HepG2 (cell line): ENCODE data around the gene TECTA. TPM values are rescaled to one million over a fixed set of nuclear protein-coding genes. Genes with fewer than 3 reads are reported as not detected.

ENCODE experiments used
- ATAC-seq: fragments of 200-7000 bp; cut with Tn5 transposase; 3 replicates; pipeline ENCODE4 v1.9.1; 2020; ENCODE audit warnings: mild to moderate bottlenecking, moderate library complexity
- BruUV-seq: library from RNA; stranded (reverse); fragments of 400-500 nt; replicated peaks from 2 replicates; lab custom pipeline; 2021; lab: Mats Ljungman, UMichigan
- CTCF ChIA-PET: fragments of 300-600 bp; formaldehyde crosslinking; extraction: SDS; loops from one replicate; lab custom pipeline; 2021; ENCODE audit warnings: low total read pairs, inconsistent platforms, low intra/inter-chr PET ratio; lab: Yijun Ruan, JAX
- POLR2A ChIA-PET: fragments of 350-600 bp; sonication (Branson Sonifier 250); formaldehyde crosslinking; loops from one replicate; lab custom pipeline; 2020; ENCODE audit warnings: antibody characterized with exemption, inconsistent platforms; lab: Yijun Ruan, JAX
- DNase-seq: peaks from one replicate; pipeline ENCODE4 v3.0.0-alpha.2; 2015; ENCODE audit warnings: low spot score
- FAIRE-seq: peaks from 3 replicates; lab custom pipeline; 2011; peaks lifted over from hg19 to GRCh38; lab: Jason Lieb, UNC
- H2AFZ ChIP-seq: one replicate; pipeline ENCODE4 v1.6.1; 2011; ENCODE audit warnings: low read length, inconsistent platforms
- H3K27ac ChIP-seq: fragments of 300-600 bp; 3 replicates; pipeline ENCODE4 v1.8.0; 2011; ENCODE audit warnings: mixed run types, mild to moderate bottlenecking, mixed read lengths, low read length, inconsistent platforms; ENCODE audit not compliant: insufficient read depth; ENCODE audit errors: extremely low read length
- H3K27me3 ChIP-seq, 2 experiments: fragments of 200-600 bp in 1 of 2; 2 replicates in 1 of 2; 3 replicates in 1 of 2; pipeline versions ENCODE4 v1.6.0 to v1.8.0; 2011; ENCODE audit warnings: low read length in 2 of 2, mild to moderate bottlenecking in 2 of 2, moderate library complexity in 2 of 2, inconsistent platforms in 1 of 2; ENCODE audit not compliant: insufficient read depth in 2 of 2, control insufficient read depth in 1 of 2
- H3K36me3 ChIP-seq, 2 experiments: fragments of 200-600 bp in 1 of 2; replicated peaks in 1 of 2; 2 replicates in 1 of 2; 3 replicates in 1 of 2; pipeline versions ENCODE4 v1.5.1 to v1.8.0; 2011; ENCODE audit warnings: low read length in 2 of 2, inconsistent platforms in 1 of 2; ENCODE audit not compliant: insufficient read depth in 2 of 2, control insufficient read depth in 1 of 2
- H3K4me1 ChIP-seq: 2 replicates; pipeline ENCODE4 v1.5.1; 2012; ENCODE audit warnings: low read length, inconsistent platforms; ENCODE audit not compliant: insufficient read depth
- H3K4me2 ChIP-seq: 2 replicates; pipeline ENCODE4 v1.6.0; 2011; ENCODE audit warnings: low read depth, low read length, inconsistent platforms
- H3K4me3 ChIP-seq, 3 experiments: fragments of 200-600 bp in 1 of 3; sonication (generic), shearing (Covaris generic) in 1 of 3; replicated peaks in 1 of 3; 2 replicates each; pipeline ENCODE4 v1.5.1; 2011 to 2016; ENCODE audit warnings: low read length in 3 of 3, inconsistent platforms in 2 of 3, low read depth in 2 of 3, mild to moderate bottlenecking in 2 of 3, control low read depth in 1 of 3, mixed read lengths in 1 of 3; ENCODE audit not compliant: insufficient read depth in 1 of 3
- H3K79me2 ChIP-seq: one replicate; pipeline ENCODE4 v1.6.1; 2011; ENCODE audit warnings: low read length, inconsistent platforms; ENCODE audit not compliant: insufficient read depth
- H3K9ac ChIP-seq: 2 replicates; pipeline ENCODE4 v1.6.0; 2011; ENCODE audit warnings: mild to moderate bottlenecking, low read depth, low read length, inconsistent platforms; ENCODE audit not compliant: insufficient read depth
- H3K9me3 ChIP-seq: 2 replicates; pipeline ENCODE4 v1.5.1; 2012; ENCODE audit warnings: mild to moderate bottlenecking, low read length
- H4K20me1 ChIP-seq: 2 replicates; pipeline ENCODE4 v1.6.0; 2011; ENCODE audit warnings: inconsistent platforms, mild to moderate bottlenecking, low read length, moderate library complexity; ENCODE audit not compliant: insufficient read depth
- CAMTA2 ChIP-seq: sonication (generic); formaldehyde crosslinking; IDR thresholded peaks from 2 replicates; pipeline ENCODE4 v1.4.0; 2020; ENCODE audit warnings: mild to moderate bottlenecking, missing genetic modification reagents, borderline replicate concordance
- NR2F1 ChIP-seq, 2 experiments: fragments of 450-650 bp in 1 of 2; formaldehyde crosslinking in 1 of 2; IDR thresholded peaks; 2 replicates each; pipeline versions ENCODE4 v1.5.0 to v1.6.1; 2016 to 2020; ENCODE audit warnings: mild to moderate bottlenecking in 1 of 2, missing compliant biosample characterization in 1 of 2, missing genetic modification reagents in 1 of 2, moderate library complexity in 1 of 2
- SMYD3 ChIP-seq: sonication (generic); formaldehyde crosslinking; IDR thresholded peaks from 2 replicates; pipeline ENCODE4 v1.8.1; 2023; ENCODE audit warnings: mild to moderate bottlenecking, missing genetic modification reagents
- SRSF1 ChIP-seq: fragments of 200-400 bp; formaldehyde crosslinking; optimal IDR thresholded peaks from 2 replicates; pipeline ENCODE3; 2017; ENCODE audit warnings: mild to moderate bottlenecking, low read depth, low read length, moderate library complexity
- ZNF101 ChIP-seq: sonication (generic); formaldehyde crosslinking; IDR thresholded peaks from 2 replicates; pipeline ENCODE4 v1.4.0; 2020; ENCODE audit warnings: mild to moderate bottlenecking, low read depth, missing genetic modification reagents, borderline replicate concordance
- in situ Hi-C: cut with HindIII; loops from 2 replicates; pipeline ENCODE4 v1.10.0; 2017; ENCODE audit warnings: low pct_unique_long_range_greater_than_20kb; ENCODE audit not compliant: extremely low pct_ligation_motif_present
- intact Hi-C: fragments of 100-400 bp; cut with micrococcal nuclease; formaldehyde crosslinking; loops from one replicate; pipeline ENCODE4 v1.10.0; 2022; ENCODE audit not compliant: unreplicated experiment
- polyA plus RNA-seq, 8 experiments: library from polyadenylated mRNA; depleted of rRNA in 3 of 8; stranded (reverse) in 7 of 8; unstranded in 1 of 8; fragments of >200 nt; fragmentation: Illumina TruSeq in 4 of 8; extraction: Trizol in 4 of 8; gene quantifications; 2 replicates each; pipeline versions ENCODE4 v1.2.1 to v1.2.3, GENCODE V29; 2011 to 2016; ENCODE audit warnings: low read depth in 4 of 8, missing spikeins in 1 of 8, mixed read lengths in 1 of 8; ENCODE audit not compliant: insufficient read depth in 1 of 8
- total RNA-seq, 5 experiments: library from RNA; depleted of rRNA; stranded (reverse); fragments of >200 nt; fragmentation: Illumina TruSeq; extraction: Trizol; gene quantifications; 2 replicates each; pipeline ENCODE4 v1.2.3, GENCODE V29; 2016; ENCODE audit warnings: low read depth in 1 of 5
- TF ChIP-seq, protein P1 (sequence below): conservative IDR thresholded peaks from 2 replicates; pipeline ENCODE4 v1.6.1; 2018; ENCODE audit warnings: missing genetic modification reagents
- TF ChIP-seq, protein P2 (sequence below): sonication (generic); formaldehyde crosslinking; IDR thresholded peaks from 2 replicates; pipeline ENCODE4 v1.4.0; 2020; ENCODE audit warnings: missing genetic modification reagents, borderline replicate concordance
- TF ChIP-seq, protein P3 (sequence below): sonication (generic); formaldehyde crosslinking; IDR thresholded peaks from 2 replicates; pipeline ENCODE4 v1.9.0; 2021; ENCODE audit warnings: missing genetic modification reagents, borderline replicate concordance

Gene TECTA
- total and polyA plus RNA-seq, 2 of the 13 experiments (the other 11 are each of a cell fraction or from before 2014, with no cell fraction given) = 0.04 to 0.17 TPM

DNA sequence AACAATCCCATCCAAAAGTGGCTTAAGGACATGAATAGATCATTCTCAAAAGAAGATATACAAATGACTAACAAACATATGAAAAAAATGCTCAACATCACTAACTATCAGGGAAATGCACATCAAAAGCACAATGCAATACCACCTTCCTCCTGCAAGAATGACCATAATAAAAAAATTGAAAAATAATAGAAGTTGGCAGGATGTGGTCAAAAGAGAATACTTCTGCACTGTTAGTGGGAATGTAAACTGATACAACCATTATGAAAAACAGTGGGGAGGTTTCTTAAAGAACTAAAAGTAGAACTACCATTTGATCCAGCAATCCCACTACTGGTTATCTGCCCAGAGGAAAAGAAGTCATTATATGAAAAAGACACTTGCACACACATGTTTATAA lies 113.8 kb downstream of the TECTA start:
- no peak overlapping the region for H3K4me2 ChIP-seq
- no peaks in the 10 kb centered on the region for H3K36me3 ChIP-seq
- intact Hi-C loops = no loop called here
- in situ Hi-C loops = no loop called here
- POLR2A ChIA-PET = no interaction called here
- H3K4me3 ChIP-seq = no peak overlapping the region
- no peak for FAIRE-seq
- H3K27ac ChIP-seq = no peak overlapping the region
- no peak for DNase-seq
- H2AFZ ChIP-seq = no peak overlapping the region
- no peaks in the 10 kb centered on the region for H3K79me2 ChIP-seq
- TF ChIP-seq NR2F1 (CRISPR knock-in tag; IDR thresholded peaks at IDR 0.05) (no peak), ZNF101 (CRISPR knock-in tag) (no peak), SRSF1 (no peak), CAMTA2 (CRISPR knock-in tag) (no peak), SMYD3 (CRISPR knock-in tag) (no peak)
- TF ChIP-seq, protein P1, sequence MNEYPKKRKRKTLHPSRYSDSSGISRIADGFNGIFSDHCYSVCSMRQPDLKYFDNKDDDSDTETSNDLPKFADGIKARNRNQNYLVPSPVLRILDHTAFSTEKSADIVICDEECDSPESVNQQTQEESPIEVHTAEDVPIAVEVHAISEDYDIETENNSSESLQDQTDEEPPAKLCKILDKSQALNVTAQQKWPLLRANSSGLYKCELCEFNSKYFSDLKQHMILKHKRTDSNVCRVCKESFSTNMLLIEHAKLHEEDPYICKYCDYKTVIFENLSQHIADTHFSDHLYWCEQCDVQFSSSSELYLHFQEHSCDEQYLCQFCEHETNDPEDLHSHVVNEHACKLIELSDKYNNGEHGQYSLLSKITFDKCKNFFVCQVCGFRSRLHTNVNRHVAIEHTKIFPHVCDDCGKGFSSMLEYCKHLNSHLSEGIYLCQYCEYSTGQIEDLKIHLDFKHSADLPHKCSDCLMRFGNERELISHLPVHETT = no peak
- TF ChIP-seq, protein P2, sequence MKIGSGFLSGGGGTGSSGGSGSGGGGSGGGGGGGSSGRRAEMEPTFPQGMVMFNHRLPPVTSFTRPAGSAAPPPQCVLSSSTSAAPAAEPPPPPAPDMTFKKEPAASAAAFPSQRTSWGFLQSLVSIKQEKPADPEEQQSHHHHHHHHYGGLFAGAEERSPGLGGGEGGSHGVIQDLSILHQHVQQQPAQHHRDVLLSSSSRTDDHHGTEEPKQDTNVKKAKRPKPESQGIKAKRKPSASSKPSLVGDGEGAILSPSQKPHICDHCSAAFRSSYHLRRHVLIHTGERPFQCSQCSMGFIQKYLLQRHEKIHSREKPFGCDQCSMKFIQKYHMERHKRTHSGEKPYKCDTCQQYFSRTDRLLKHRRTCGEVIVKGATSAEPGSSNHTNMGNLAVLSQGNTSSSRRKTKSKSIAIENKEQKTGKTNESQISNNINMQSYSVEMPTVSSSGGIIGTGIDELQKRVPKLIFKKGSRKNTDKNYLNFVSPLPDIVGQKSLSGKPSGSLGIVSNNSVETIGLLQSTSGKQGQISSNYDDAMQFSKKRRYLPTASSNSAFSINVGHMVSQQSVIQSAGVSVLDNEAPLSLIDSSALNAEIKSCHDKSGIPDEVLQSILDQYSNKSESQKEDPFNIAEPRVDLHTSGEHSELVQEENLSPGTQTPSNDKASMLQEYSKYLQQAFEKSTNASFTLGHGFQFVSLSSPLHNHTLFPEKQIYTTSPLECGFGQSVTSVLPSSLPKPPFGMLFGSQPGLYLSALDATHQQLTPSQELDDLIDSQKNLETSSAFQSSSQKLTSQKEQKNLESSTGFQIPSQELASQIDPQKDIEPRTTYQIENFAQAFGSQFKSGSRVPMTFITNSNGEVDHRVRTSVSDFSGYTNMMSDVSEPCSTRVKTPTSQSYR (CRISPR knock-in tag) = no peak
- TF ChIP-seq, protein P3, sequence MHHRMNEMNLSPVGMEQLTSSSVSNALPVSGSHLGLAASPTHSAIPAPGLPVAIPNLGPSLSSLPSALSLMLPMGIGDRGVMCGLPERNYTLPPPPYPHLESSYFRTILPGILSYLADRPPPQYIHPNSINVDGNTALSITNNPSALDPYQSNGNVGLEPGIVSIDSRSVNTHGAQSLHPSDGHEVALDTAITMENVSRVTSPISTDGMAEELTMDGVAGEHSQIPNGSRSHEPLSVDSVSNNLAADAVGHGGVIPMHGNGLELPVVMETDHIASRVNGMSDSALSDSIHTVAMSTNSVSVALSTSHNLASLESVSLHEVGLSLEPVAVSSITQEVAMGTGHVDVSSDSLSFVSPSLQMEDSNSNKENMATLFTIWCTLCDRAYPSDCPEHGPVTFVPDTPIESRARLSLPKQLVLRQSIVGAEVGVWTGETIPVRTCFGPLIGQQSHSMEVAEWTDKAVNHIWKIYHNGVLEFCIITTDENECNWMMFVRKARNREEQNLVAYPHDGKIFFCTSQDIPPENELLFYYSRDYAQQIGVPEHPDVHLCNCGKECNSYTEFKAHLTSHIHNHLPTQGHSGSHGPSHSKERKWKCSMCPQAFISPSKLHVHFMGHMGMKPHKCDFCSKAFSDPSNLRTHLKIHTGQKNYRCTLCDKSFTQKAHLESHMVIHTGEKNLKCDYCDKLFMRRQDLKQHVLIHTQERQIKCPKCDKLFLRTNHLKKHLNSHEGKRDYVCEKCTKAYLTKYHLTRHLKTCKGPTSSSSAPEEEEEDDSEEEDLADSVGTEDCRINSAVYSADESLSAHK (CRISPR knock-in tag) = no peak
- ATAC-seq = no peak
- H3K9me3 ChIP-seq = no peaks in the 10 kb centered on the region
- H3K4me1 ChIP-seq = no peaks in the 10 kb centered on the region
- H3K9ac ChIP-seq = no peak overlapping the region
- H4K20me1 ChIP-seq = no peaks in the 10 kb centered on the region
- H3K27me3 ChIP-seq = no peaks in the 10 kb centered on the region
- BruUV-seq = no TSS peak
- CTCF ChIA-PET = no interaction called here
